Activated gamma-delta T cell treated with Interleukin-2 at 50 U/mL for 16 hours (primary cell): Measurements from ENCODE around the gene PIEZO1.
A peak's percentile ranks its signal among the peaks of the same experiment; 100 is the strongest.

Experiments used
- DNase-seq: peaks from one replicate; pipeline ENCODE4 v3.0.0-alpha.2; 2020

PIEZO1 gene

DNA sequence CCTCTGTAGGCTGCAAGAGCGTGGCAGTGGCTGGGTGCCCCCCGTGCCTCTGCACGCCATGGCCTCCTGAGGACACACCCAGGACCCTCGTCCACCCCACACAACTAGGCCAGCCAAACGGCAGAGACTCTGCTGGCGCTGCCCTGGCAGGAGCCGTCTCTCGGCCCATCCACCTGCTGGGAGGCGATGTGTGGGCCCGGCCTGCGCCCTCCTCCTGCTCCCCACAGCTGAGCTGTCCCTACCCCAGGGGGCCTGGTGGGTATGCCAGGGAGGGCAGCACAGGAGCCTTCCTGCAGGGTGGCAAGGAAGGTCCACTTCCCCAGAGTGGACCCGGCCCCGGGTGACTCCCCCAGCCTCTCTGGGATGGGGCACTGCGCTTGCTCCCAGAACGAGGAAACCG, 85.8 kb downstream of the PIEZO1 start:
- no peak for DNase-seq

DNA sequence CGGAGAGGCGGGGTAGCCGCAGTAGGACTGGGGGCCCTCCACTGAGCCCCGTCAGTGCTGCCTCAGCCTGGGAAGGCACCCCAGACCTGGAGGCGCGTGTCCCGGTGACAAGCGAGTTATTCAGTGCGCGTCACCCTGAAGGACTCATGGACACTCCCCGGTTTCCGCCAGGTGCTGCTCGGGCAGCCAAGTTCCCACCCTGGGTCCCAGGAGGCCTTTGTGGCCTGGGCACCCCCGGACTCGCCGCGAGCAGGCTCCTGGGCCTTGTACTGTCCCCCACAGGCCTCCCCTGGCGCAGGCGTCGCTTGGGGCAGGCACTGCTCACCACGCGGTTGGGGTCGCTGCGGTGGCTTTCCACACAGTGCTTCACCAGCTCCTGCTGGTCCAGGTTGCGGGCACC, 86.4 kb downstream of the PIEZO1 start:
- no peak for DNase-seq

DNA sequence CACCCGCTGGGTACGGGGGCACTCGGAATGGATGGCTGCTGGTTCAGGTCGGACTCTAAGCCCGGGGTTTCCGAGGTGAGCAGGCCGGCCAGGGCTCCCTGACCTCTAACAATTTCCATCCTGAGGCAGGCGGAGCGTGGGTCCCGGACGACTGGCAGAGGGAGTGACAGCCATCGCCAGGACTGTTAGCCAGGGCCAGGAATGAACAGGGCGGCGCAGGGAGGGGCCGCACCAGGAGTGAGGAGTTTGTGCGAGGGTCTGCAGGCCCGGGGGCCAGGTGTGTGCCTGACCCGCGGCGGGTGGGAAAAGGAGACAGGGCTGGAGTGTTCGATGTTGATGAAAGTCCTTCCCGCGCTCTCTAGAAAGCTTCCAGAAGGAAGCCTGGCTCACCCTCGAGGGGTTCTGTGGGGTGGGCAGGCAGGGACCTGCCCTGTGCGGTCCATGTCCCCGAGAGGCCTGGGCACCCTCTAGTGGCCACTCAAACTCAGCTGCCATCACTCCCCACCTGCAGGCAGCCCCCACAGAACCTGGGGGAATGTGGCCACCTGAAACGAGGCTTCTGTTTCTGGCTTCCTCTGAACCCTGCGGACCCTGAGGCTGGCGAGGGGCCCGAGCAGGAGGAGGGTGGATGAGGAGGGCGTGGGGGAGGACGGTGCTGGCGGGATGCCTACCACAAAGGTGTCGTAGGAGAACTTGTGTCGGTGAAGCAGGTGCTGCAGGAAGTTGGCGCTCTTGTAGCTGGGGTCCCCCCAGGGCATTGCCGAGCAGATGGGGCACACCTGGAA, 87.0 kb downstream of the PIEZO1 start:
- no peak for DNase-seq

DNA sequence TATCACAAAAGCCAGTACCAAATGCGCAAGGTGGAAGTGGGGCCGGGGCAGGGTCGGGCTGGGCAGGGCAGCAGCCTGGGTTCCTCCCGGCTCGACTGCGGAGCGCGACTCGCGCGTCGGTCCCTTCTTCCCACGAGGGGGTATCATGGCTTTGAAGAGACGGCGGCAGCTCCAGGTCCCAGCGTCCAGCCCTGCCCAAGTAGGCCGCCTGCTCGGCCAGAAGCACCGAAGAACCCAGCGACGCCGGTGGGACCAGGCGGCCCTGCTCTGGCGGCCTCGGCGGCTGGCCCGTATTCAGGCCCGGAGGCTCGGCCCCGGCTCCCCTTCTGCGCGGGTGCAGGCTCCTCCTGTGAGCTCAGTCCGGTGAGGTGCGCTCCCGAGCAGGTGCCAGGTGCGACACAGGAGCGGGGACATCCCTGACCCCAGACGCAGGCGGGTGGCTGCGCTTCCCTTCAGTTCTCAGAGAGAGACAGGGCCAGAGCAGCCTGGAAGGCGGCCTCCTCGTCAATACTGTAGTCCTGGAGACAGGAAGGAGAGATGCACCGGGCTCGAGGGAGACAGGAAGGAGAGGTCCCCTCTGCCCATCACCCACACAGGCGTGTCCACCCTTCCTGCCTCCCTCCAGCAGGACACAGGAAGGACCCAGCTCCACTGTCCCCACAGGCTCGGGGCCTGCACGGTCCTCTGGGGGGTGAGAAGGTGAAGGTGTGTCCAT, 87.7 kb downstream of the PIEZO1 start:
- no peak for DNase-seq

DNA sequence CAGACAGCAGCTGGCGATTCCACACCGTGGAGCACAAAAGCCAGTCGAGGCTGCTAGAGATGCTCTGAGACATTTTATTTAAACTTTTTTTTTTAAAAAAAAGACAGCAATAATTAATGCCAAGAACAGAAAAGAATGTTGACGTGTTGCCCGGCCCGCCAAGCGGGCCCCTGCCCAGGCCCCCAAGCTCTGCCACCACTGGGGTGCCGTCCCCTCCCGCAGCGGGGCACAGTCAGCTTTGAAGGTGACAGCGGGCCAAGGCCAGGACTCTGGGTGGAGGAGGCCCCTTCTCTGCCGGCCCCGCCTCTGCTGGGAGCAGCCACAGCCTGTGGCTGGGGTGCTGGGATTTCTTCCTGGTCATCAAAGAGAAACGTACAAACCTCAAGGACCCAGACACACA, 88.6 kb downstream of the PIEZO1 start:
- no peak for DNase-seq

DNA sequence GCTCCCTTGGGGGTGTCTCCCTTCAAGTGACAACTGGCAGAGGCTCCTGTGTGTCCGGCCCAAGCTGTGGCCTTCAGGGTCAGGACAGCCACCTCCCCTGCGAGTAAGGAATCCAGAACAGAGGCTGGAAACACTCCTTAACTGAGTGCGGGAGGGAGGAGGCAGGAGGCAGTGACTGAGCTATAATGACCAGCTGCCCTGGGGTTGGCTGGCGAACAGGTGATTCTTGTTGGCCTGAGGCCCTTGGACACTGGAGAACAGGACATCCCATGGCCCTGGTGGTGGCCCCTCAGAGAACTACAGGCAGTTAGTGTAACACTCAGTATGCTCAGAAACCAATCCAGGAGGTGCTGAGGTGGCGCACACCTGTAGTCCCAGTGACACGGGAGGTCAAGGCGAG, 89.3 kb downstream of the PIEZO1 start:
- DNase-seq = no peak

DNA sequence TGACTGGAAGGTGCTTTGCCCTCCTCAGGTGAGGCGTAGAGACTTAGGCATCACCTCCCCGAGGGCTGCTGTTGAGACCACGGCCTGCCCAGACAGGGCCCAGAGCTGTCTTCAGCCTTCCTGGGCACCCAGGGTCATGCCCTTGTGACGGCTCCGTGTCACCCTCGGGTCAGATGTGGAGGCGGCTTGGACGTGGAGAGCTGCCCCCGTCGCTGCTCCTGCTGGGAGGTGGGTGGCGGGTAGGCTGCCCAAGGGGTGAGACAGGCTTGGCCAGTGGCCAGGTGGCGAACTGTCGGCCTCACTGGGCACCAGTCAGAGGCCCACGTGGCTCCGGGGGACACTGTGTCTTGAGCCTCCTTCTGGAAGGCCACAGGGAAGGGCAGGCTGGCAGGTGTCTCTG, 89.8 kb downstream of the PIEZO1 start:
- no peak for DNase-seq

DNA sequence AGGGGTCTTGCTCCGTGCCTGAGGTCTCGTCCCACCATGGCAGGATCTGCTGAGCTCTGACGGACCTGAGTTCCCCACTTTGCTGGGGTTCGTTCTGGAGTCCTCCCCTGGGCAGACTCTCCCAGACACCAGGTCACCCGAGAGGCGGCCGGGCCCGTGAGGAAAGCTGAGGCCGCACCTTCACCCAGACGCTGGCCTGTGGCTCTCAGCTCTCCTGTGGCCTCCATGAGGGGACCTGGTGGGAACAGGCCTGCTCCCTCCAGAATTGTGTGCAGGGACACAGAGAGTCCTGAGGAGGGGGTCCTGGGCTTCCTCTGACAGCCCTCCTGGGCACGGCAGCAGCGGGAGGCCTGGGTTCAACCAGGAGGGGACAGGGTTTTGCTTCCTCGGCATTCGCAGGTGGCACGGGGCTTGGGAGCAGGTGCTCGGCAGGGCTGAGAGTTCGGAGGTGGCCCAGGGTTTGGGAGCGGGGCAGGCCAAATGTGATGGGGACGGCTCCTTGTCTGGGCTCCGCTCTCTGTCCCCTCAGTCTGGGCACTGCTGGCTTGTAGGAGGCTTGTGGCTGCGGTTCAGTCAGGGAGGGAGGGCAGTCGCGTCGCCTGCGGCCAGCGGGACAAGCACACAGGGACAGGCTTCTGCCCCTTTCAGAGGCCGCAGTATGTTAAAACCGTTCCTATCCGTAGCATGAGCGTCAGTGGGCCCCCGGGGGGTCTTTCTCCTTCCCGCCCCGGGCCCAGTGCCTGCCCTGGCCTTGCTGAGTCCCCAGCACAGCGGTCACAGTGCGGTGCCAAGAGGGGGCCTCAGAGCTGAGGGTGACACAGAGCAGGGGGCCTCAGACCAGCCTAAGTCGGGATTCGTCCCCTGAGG, 90.6 kb downstream of the PIEZO1 start:
- DNase-seq = no peak

DNA sequence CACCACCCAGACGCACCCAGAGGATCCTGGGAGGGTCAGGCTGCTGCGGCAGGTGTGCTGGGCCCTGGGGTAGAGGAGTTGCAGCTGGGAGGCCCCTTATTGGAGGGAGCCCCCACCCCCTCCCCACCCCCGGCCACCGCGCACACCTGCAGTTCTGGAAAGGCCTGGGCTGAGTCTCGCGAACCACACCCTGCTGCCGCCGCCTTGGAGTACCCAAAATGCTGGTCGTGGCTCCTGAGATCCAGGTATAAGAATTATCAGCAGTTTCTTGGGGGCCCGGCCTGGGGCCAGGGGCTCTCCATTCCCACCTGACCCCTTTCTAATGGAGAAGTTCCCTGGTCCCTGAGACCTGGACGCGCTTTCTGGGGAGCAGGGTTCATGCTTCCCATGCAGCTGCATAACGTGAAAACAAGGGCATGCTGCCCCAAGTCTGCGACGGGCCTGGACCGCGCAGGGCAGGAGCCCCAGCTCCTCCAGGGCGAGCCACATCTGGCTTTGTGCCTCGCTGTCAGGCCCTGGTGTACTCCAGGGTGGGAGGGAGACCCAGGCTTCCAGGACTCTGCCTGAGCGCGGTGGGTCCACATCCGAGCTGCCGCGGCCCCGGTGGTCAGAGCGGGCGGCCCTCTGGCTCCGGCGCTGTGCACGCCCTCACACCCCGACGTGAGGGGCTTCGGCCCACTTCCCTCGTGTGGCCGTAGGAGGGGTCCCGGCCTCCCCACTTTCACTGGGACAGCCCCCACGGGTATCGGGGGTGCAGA, 91.4 kb downstream of the PIEZO1 start:
- DNase-seq = no peak

DNA sequence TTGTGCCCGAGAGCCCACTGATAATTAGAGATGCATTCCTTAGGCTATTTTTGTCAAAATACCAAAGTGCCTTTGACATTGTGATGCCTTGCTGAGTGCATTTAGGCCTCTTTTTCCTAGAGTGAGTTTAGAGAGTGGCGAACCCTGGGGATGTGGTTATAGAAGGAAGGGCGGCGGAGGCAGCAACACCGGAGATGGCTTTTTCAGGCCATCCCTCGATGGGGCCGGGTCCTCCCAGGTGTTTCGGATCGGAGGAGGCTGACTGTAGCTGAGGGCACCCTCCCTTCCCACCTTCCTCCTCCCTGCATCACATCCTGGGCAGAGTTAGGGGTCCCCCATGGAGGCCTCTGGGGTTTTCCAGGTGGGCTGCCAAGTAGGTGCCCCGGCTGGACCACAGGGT, 92.2 kb downstream of the PIEZO1 start:
- no peak for DNase-seq

DNA sequence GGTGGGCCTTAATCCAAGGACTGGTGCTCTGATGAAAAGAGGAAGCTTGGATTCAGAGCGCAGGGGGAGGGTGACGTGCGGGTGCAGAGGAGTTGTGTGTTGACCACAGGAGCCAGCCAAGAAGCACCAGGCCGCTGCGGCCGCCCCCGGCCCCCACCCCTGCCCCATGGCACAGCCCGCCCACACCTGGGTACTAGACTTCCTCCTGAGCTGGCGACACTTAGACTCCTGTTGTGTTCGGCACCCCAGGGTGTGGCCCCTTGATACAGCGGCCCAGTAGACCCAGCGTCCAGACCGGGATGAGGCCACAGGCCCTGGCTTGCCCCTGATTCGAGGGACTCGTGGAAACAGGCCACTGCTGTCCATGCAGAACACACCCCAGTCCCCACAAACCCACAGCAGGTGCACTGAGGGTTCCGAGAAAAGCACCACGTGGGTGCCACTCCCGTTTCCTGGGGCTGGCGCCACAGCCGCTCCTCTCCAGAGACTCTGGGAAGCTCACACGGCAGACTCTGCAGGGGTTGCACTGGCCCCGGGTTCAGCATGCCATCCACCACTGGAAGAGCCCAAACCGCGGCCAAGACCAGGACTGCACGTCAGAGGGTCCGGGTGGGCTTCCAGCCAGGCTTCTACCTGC, 93.0 kb downstream of the PIEZO1 start:
- DNase-seq = no peak

DNA sequence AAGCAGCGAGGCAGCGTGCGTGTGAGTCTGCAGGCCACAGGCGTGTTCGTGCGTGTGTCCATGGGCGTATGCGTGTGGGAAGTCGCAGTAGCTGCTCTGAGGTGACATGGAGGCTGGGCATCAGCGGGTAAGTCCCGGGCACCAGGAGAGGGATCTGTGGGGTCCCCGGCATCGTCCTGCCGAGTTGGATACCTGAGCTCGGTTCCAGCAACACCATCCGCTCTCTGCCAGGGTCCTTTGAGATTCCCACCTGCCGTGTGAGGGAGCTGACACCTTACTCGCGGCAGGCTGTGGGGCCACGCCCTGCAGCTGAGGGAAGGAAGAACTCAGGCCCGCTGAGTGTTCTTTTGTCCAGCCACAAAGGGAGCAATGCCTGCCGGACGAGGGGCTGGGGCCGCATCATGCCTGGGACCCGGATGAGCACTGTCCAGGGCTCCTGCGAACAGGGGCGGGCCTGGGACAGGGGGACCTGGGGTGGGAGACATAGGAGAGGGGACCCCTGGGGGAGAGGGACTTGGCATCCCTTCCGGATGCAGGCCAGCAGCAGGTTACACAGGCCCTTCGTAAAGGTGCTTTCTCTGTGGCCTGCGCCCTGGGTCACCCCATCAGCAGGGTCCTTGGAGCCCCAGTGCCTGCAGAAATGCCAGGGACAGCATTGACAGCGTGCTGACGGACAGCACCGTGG, 93.7 kb downstream of the PIEZO1 start:
- no peak for DNase-seq

DNA sequence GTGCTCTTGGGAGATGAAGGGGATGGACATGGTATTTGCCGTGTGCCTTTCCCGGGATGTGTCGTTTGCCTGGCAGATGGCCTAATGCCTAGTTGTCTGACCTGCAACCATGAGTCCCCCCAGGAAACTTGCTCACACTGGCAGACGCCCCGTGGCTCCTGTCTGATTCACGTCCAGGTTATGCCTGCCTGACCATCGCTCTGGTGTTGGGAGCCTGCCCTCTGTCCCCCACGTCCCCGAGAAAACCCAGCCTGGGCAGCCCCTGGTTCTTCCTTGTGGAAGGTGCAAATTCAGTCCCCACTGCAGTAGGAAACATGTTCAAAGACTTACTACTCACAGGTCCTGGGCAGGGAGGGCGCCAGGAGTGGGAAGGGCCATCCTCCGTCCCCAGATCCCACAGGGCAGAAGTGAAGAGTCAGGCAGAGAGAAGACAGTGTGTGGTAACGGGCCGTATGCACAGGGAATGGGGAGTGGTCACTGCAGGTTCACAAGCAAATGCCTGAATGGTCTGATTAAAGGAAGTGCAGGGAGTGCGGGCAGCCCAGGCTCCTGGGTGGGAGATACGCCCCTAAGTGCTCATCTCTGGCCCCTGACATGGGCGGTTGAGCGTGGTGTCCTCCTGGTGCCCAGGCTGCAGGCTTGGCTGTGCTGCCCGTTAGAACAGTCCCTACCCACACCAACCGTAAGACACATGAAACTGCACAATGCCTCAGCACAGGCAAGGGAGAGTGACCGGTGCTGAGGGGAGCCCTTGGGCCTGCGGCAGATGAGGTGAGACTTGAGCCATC, 94.5 kb downstream of the PIEZO1 start:
- DNase-seq = no peak

DNA sequence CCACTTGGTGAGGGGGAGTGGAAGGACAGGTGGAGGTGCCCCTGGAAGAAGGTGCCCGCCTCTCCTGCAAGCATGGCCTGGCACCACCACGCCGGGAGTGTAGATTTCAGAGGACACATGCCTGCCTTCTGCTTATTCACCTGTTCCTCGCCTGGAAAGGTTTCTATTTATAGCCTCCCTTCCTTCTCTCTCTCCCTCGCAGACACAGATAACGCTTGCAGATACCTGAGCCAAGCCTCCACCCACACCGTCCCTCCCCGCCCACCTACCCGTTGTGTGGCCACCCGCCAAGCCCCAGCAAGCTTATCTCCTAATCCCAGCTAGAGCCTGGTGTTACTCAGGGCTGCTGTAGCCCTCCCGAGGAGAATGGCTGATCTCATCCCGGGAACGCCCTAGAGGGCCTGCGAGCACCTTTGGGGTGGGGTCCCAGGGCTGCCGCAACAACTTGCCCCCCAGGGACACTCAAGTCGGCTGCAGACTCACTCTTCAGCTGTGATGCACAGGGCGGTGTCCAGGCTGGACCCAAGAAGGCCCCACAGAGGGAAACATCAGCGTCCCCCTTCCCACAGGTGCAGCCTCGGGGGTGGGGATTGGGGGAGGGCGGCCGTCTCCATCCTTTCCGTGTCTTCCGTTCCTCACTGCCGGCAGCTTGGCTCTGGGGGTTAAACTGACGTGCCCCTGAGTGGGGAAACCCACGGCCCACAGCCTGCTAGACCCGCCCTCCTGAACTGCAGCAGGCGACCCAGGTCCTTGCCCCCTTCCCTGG, 96.8 kb downstream of the PIEZO1 start:
- DNase-seq = no peak

DNA sequence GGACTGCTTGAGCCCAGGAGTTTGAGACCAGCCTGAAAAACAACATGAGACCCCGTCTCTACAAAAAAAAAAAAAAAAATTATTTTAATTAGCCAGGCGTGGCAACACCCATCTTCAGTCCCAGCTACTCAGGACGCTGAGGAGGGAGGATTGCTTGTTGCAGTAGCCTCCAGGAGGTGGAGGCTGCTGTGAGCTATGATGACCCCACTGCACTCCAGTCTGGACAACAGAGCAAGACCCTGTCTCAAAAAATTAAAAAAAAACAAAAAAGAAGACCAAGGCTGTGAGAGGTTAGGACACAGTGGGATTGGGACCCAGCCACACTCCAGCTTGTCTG, 97.4 kb downstream of the PIEZO1 start:
- no peak for DNase-seq

DNA sequence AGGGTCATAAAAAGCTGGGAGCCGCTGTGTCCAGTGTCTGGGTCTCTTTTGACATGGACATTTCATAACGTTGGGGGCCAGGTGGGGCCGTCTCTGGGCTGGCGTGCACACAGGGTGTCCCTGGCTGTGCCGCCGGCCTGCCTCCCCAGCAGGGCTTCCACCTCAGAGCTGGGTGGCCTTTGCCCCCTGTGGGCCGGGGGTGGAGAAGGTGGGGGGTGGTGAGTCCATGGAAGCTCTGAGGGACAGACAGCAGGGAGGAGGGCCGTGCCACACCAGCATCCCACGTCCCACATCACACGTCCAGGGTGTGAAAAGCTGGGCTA, 97.8 kb downstream of the PIEZO1 start:
- DNase-seq = no peak

DNA sequence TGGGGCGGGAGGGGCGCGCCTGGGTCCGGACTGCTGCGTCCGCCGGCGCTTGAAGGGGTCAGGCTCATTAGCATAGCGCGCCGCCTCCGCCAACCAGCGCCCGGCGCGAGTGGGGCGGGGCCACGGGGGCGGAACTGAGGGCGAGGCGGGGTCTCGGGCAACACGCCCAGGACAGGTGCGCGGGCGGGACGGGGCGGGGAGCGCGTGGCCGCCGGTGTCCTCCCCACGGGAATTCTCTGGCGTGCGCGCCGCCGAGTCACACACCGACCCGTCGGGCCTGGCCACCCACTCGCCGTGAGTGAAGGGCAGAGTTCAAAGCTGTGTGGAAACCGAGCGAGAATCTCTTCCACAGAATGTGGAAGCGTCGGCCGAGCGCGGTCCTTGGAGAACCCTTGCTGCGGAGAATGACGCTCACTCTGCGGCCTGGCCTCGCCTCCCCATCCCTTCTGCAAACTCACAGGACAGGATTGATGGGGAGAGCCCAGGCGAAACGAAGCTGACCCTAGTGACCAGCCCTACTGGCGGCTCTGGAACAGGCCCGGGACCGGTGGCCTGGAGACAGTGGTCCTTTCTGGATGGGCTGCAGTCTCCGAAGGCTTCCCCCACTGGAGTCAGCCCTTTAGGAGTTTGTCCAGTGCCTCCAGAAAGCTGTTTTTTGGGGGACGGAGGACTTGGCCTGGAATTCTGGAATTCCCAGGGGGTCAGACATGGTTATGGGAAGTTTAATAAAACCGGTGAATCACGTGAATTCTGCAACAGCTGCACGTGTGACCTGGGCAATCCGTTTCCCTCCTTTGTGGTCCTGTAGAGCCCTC, 98.4 kb downstream of the PIEZO1 start, which contains the start of gene SNAI3:
Gene SNAI3, minus strand, starts transcription at position 69 of the 815 bp plus-strand sequence. CDS start 101 bp downstream, outside the sequence.
- DNase-seq = peak; percentile 82

DNA sequence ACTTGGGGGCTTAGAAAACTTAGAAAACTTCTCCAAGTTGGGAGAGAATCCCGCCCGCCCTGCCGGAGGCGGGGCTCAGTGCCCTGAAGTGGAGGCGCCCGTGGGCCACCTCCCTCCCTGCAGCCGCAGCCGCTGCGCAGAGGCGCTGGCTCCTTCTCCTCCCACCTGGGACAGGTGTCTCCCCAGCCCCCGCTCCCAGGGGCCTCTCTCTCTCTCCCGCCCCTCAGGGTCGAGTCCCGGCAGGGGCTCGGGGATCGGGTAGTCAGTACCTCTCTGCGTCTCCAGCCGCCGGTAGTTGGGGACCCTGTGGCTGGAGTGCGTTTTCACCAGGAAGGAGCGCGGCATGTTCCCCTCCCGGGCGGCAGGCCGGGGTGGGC, 99.0 kb downstream of the PIEZO1 start:
- DNase-seq = no peak
